ENCODE results near the gene TCF15.

- TF ChIP-seq EZH2 (IDR thresholded peaks at IDR 0.05; ENCODE audit: insufficient read depth, low read length) (no peak), CTCF (IDR thresholded peaks at IDR 0.05; ENCODE audit: insufficient read depth, low read depth, low read length) (no peak)
These were observed 28.5 kb upstream of the TCF15 start for GRCh38 chr20:638579-638978.

Measured in astrocyte (in vitro differentiated cells and primary cell).